ENCODE measurements around the gene CCDC87.

DNA sequence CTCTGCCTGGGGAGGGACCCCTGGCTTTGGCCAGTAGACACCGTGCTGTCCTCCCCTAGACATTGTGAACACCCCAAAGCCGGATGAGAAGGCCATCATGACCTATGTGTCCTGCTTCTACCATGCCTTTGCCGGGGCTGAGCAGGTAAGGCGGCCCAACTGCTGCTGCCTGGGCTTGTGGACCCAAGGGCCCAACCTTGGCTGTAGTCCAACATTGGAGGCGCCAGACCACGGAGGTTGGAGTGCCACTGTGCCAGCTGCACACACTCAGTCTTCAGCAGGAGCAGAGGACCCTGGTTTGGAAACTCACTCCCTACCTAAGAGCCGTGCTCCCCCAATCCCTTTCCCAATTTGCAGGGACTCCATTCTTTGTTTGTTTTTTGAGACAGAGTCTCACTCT, 36.8 kb downstream of the CCDC87 start:
- TF ChIP-seq CTCF (IDR thresholded peaks at IDR 0.05) (no peak), POLR2AphosphoS5 (IDR thresholded peaks at IDR 0.05; ENCODE audit: low read depth, low read length) (no peak), TCF7L2 (IDR thresholded peaks at IDR 0.05; ENCODE audit: low read depth, low read length) (no peak), SIN3A (IDR thresholded peaks at IDR 0.05; ENCODE audit: borderline replicate concordance, insufficient read depth, low read depth, low read length) (no peak)
- TF ChIP-seq, protein P1, sequence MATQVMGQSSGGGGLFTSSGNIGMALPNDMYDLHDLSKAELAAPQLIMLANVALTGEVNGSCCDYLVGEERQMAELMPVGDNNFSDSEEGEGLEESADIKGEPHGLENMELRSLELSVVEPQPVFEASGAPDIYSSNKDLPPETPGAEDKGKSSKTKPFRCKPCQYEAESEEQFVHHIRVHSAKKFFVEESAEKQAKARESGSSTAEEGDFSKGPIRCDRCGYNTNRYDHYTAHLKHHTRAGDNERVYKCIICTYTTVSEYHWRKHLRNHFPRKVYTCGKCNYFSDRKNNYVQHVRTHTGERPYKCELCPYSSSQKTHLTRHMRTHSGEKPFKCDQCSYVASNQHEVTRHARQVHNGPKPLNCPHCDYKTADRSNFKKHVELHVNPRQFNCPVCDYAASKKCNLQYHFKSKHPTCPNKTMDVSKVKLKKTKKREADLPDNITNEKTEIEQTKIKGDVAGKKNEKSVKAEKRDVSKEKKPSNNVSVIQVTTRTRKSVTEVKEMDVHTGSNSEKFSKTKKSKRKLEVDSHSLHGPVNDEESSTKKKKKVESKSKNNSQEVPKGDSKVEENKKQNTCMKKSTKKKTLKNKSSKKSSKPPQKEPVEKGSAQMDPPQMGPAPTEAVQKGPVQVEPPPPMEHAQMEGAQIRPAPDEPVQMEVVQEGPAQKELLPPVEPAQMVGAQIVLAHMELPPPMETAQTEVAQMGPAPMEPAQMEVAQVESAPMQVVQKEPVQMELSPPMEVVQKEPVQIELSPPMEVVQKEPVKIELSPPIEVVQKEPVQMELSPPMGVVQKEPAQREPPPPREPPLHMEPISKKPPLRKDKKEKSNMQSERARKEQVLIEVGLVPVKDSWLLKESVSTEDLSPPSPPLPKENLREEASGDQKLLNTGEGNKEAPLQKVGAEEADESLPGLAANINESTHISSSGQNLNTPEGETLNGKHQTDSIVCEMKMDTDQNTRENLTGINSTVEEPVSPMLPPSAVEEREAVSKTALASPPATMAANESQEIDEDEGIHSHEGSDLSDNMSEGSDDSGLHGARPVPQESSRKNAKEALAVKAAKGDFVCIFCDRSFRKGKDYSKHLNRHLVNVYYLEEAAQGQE (IDR thresholded peaks at IDR 0.05; ENCODE audit: insufficient read depth in 1 of 2, low read depth in 2 of 2, low read length in 1 of 2) = no peak

Measured in Panc1 (cell line).